ENCODE data around the gene NRL.

Gene NRL

DNA sequence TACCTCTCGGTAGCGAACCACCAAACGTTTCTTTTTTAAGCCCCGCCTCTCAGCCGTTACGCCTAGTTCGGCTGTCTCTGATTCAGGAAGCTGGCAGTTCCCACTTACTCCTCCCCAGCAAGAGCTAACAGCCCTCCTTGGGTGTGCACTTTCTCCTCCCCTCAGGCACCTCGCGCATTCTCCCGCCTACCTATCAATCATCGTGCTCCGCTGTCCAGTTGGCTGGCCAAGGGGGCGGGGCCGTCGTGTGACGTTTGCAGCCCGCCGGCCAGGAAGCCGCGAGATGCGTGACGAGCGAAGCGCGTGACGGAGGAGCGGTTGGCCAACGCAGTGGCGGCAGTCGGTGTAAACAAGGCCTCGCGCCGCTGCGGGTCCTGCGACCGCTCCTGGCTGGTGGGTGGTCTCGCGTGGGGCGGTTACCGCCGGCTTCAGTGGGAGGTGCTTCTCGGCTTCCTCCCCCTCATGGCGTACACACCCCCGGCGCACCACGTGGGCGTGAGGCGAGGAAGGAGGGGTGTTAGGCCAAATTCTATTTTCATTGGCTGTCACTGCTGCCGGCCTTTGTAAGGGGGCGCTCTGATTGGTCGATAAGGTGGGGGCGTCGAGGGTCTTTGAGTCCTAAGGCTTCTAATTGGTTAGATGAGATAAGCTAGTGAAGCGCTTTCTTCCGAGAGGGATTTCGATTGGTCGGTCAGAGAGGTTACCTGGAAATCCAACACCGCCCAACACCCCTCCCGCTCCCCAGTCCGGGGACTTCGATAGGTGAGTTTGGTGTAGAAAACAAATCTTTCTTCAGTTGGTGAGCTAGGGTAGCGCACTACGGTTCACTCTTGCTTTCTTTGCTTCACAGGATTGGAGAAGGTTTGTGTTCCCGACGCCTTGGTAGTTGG is at the start of gene NRL, which contains the start of gene DCAF11:
Gene NRL, minus strand, starts transcription at position 418 of the 890 bp plus-strand sequence. CDS start 32,101 bp downstream, outside the sequence.
Gene DCAF11, plus strand, starts transcription at position 246 of the 890 bp plus-strand sequence. CDS start 818 bp downstream, outside the sequence.
- TF ChIP-seq, protein P1, sequence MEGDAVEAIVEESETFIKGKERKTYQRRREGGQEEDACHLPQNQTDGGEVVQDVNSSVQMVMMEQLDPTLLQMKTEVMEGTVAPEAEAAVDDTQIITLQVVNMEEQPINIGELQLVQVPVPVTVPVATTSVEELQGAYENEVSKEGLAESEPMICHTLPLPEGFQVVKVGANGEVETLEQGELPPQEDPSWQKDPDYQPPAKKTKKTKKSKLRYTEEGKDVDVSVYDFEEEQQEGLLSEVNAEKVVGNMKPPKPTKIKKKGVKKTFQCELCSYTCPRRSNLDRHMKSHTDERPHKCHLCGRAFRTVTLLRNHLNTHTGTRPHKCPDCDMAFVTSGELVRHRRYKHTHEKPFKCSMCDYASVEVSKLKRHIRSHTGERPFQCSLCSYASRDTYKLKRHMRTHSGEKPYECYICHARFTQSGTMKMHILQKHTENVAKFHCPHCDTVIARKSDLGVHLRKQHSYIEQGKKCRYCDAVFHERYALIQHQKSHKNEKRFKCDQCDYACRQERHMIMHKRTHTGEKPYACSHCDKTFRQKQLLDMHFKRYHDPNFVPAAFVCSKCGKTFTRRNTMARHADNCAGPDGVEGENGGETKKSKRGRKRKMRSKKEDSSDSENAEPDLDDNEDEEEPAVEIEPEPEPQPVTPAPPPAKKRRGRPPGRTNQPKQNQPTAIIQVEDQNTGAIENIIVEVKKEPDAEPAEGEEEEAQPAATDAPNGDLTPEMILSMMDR (IDR thresholded peaks at IDR 0.05; ENCODE audit: control extremely low read depth, extremely low read depth, low read depth, missing control alignments): no peak
- ChIA-PET POLR2A (interaction anchor here (0.6 to 3.1 kb wide), 18 partner anchors 10 to 81 kb away, joined by 3 to 29 read pairs (median 4); partner anchors contain the start of genes EMC9, FITM1, IPO4 and IRF9), CTCF (interaction anchor here (0.6 to 6.8 kb wide), 21 partner anchors 9 to 317 kb away, joined by 3 to 58 read pairs (median 5); partner anchors contain the start of genes DHRS4, EMC9, FITM1 and IRF9)
- DNase-seq (ENCODE audit: extremely low spot score): peak; percentile 98

DNA sequence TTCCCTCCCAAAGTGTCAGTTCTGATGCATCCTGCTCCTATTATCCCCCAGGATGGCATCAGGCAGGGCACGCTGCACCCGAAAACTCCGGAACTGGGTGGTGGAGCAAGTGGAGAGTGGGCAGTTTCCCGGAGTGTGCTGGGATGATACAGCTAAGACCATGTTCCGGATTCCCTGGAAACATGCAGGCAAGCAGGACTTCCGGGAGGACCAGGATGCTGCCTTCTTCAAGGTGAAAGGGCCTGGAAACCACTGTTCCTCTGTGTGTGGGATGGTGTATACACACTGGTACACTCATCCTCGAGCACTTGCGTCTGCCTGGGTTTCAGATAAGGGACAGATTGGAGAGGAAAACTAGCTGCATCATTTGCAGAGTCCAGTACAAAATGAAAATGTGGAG is 47.3 kb upstream of the NRL start:
- ChIA-PET CTCF (interaction anchor here (1.0 to 7.3 kb wide), 24 partner anchors 9 to 147 kb away, joined by 3 to 154 read pairs (median 9); partner anchors contain the start of genes CHMP4A, DCAF11, EMC9 and IPO4), POLR2A (interaction anchor here (0.6 to 2.7 kb wide), 12 partner anchors 9 to 1996 kb away, joined by 3 to 14 read pairs (median 4); partner anchors contain the start of genes DCAF11, EMC9, NRL and RNF31)
- no peak for DNase-seq (ENCODE audit: extremely low spot score)
- TF ChIP-seq, protein P1 (IDR thresholded peaks at IDR 0.05; ENCODE audit: control extremely low read depth, extremely low read depth, low read depth, missing control alignments): no peak

GRCh38 chr14:24160850-24161804 is 46.4 kb upstream of the NRL start, which contains the start of gene IRF9:
Gene IRF9, plus strand, starts transcription at chr14:24161265. Its CDS starts 880 bp downstream, at chr14:24162145.
- ChIA-PET POLR2A (interaction anchor here (0.6 to 2.7 kb wide), 13 partner anchors 9 to 85 kb away, joined by 3 to 14 read pairs (median 5); partner anchors contain the start of genes CHMP4A, DCAF11, EMC9 and NRL), CTCF (interaction anchor here (0.6 to 7.3 kb wide), 48 partner anchors 10 to 572 kb away, joined by 3 to 154 read pairs (median 6); partner anchors contain the start of genes CHMP4A, CIDEB, DCAF11 and EMC9)
- DNase-seq (ENCODE audit: extremely low spot score): peak; percentile 94
- TF ChIP-seq, protein P1 (IDR thresholded peaks at IDR 0.05; ENCODE audit: control extremely low read depth, extremely low read depth, low read depth, missing control alignments): peak; percentile 92

- ChIA-PET CTCF (interaction anchor here (0.6 to 7.3 kb wide), 35 partner anchors 11 to 571 kb away, joined by 3 to 154 read pairs (median 6); partner anchors contain the start of genes CHMP4A, CIDEB, DCAF11 and IPO4), POLR2A (interaction anchor here (1.1 to 2.7 kb wide), 8 partner anchors 9 to 65 kb away, joined by 3 to 14 read pairs (median 5); partner anchors contain the start of genes CHMP4A, DCAF11, NRL and PSME1)
- TF ChIP-seq, protein P1 (IDR thresholded peaks at IDR 0.05; ENCODE audit: control extremely low read depth, extremely low read depth, low read depth, missing control alignments): no peak
- no peak for DNase-seq (ENCODE audit: extremely low spot score)
These were observed 45.7 kb upstream of the NRL start for GRCh38 chr14:24160499-24160849.

GRCh38 chr14:24159777-24160498 is 45.2 kb upstream of the NRL start:
- DNase-seq (ENCODE audit: extremely low spot score): no peak
- ChIA-PET POLR2A (interaction anchor here (1.7 to 2.7 kb wide), 5 partner anchors 8 to 46 kb away, joined by 5 to 14 read pairs (median 5); partner anchors contain the start of genes DCAF11, NRL, PSME1 and PSME2), CTCF (interaction anchor here (1.0 to 7.3 kb wide), 20 partner anchors 11 to 148 kb away, joined by 3 to 154 read pairs (median 9); partner anchors contain the start of genes CIDEB, DCAF11, MDP1 and NRL)
- TF ChIP-seq, protein P1 (IDR thresholded peaks at IDR 0.05; ENCODE audit: control extremely low read depth, extremely low read depth, low read depth, missing control alignments): no peak
